ENCODE measurements around the gene RUNDC1.

GRCh38 chr17:43011728-43012472 is 31.5 kb downstream of the RUNDC1 start:
- TF ChIP-seq SIN3A (IDR thresholded peaks at IDR 0.05; ENCODE audit: borderline replicate concordance, insufficient read depth, low read length) (no peak), REST (IDR thresholded peaks at IDR 0.05; ENCODE audit: insufficient read depth in 1 of 2, low read depth in 2 of 2, low read length in 2 of 2) (no peak)

All from PFSK-1 (cell line).